B cell (primary cell): ENCODE data around the gene IFIT1B. TPM values are rescaled to one million over a fixed set of nuclear protein-coding genes. Genes with fewer than 3 reads are reported as not detected.

ENCODE experiments used
- ATAC-seq: fragments of 200-7000 bp; cut with Tn5 transposase; one replicate; pipeline ENCODE4 v1.10.0; 2021; ENCODE audit warnings: low read depth, mild to moderate bottlenecking, moderate number of reproducible peaks, moderate library complexity
- CTCF ChIA-PET: fragments of 350-600 bp; sonication (Branson Sonifier 250); formaldehyde crosslinking; loops from one replicate; lab custom pipeline; 2021; ENCODE audit warnings: antibody characterized with exemption, inconsistent platforms; lab: Charles Lee
- POLR2A ChIA-PET: fragments of 350-600 bp; sonication (Branson Sonifier 250); formaldehyde crosslinking; loops from one replicate; lab custom pipeline; 2021; ENCODE audit warnings: antibody characterized with exemption; lab: Charles Lee
- DNase-seq: peaks from one replicate; pipeline ENCODE4 v3.0.0; 2013
- H2AFZ ChIP-seq: 2 replicates; pipeline ENCODE4 v1.6.1; 2012; ENCODE audit warnings: mild to moderate bottlenecking, low read depth, low read length; ENCODE audit not compliant: insufficient read depth, poor library complexity, severe bottlenecking
- H3K27ac ChIP-seq, 2 donors: 1 replicate in 1 of 2; 2 replicates in 1 of 2; pipeline ENCODE4 v1.5.1; 2012 to 2013; ENCODE audit warnings: low read length in 2 of 2, mild to moderate bottlenecking in 2 of 2, moderate library complexity in 1 of 2
- H3K27me3 ChIP-seq, 4 experiments: fragments of 200-600 bp in 1 of 4; sonication (generic) in 1 of 4; replicated peaks in 1 of 4; 1 replicate in 2 of 4; 2 replicates in 2 of 4; pipeline versions ENCODE4 v1.6.1 to v1.7.0; 2013 to 2016; ENCODE audit warnings: low read length in 3 of 4, mild to moderate bottlenecking in 2 of 4, mixed read lengths in 1 of 4, moderate library complexity in 1 of 4; ENCODE audit not compliant: insufficient read depth in 4 of 4, control insufficient read depth in 3 of 4; ENCODE audit errors: control extremely low read depth in 1 of 4
- H3K36me3 ChIP-seq, 2 experiments: replicated peaks in 1 of 2; 1 replicate in 1 of 2; 2 replicates in 1 of 2; pipeline versions ENCODE4 v1.6.1 to v1.7.1; 2013; ENCODE audit warnings: low read length in 1 of 2; ENCODE audit not compliant: insufficient read depth in 2 of 2, control insufficient read depth in 1 of 2; ENCODE audit errors: control extremely low read depth in 1 of 2, extremely low read depth in 1 of 2
- H3K4me1 ChIP-seq, 2 donors: fragments of 200-600 bp in 1 of 2; sonication (generic) in 1 of 2; 1 replicate in 1 of 2; 2 replicates in 1 of 2; pipeline versions ENCODE4 v1.5.1 to v1.6.1; 2013 to 2017; ENCODE audit warnings: low read length in 2 of 2; ENCODE audit not compliant: control insufficient read depth in 2 of 2, insufficient read depth in 2 of 2
- H3K4me2 ChIP-seq: replicated peaks from 2 replicates; pipeline ENCODE3; 2012; ENCODE audit warnings: mild to moderate bottlenecking, low read depth, low read length; ENCODE audit not compliant: poor library complexity, severe bottlenecking
- H3K4me3 ChIP-seq, 5 experiments: fragments of 200-600 bp in 1 of 5; sonication (generic) in 1 of 5; 1 replicate in 3 of 5; 2 replicates in 2 of 5; pipeline versions ENCODE4 v1.5.1 to v1.7.0; 2011 to 2016; ENCODE audit warnings: low read length in 4 of 5, mild to moderate bottlenecking in 4 of 5, low read depth in 2 of 5, control low read depth in 1 of 5, moderate library complexity in 1 of 5; ENCODE audit not compliant: insufficient read depth in 1 of 5; ENCODE audit errors: control extremely low read depth in 1 of 5, extremely low read depth in 1 of 5
- H3K79me2 ChIP-seq: fragments of 200-600 bp; sonication (generic); one replicate; pipeline ENCODE4 v1.6.0; 2016; ENCODE audit warnings: low read length; ENCODE audit not compliant: control insufficient read depth, insufficient read depth
- H3K9ac ChIP-seq: fragments of 200-600 bp; sonication (generic); 2 replicates; pipeline ENCODE4 v1.6.1; 2017; ENCODE audit warnings: mild to moderate bottlenecking, low read length, moderate library complexity
- H3K9me3 ChIP-seq, 3 donors: one replicate each; pipeline versions ENCODE4 v1.6.1 to v1.7.1; 2013; ENCODE audit warnings: low read length in 2 of 3; ENCODE audit not compliant: control insufficient read depth in 2 of 3, insufficient read depth in 1 of 3; ENCODE audit errors: control extremely low read depth in 1 of 3
- H4K20me1 ChIP-seq: 2 replicates; pipeline ENCODE4 v1.6.0; 2012; ENCODE audit warnings: mild to moderate bottlenecking, low read length; ENCODE audit not compliant: insufficient read depth, control insufficient read depth, poor library complexity, severe bottlenecking
- H3K27ac Mint-ChIP-seq: one replicate; pipeline ENCODE4 v1.8.0; 2021; ENCODE audit warnings: mixed read lengths
- H3K27me3 Mint-ChIP-seq: one replicate; pipeline ENCODE4 v1.8.0; 2021; ENCODE audit warnings: mixed read lengths
- H3K4me1 Mint-ChIP-seq: one replicate; pipeline ENCODE4 v1.8.0; 2021; ENCODE audit warnings: mixed read lengths
- H3K4me3 Mint-ChIP-seq: one replicate; pipeline ENCODE4 v1.8.0; 2021; ENCODE audit warnings: mixed read lengths
- H3K9me3 Mint-ChIP-seq: one replicate; pipeline ENCODE4 v1.8.0; 2022; ENCODE audit warnings: mixed read lengths; ENCODE audit not compliant: insufficient read depth
- EZH2 ChIP-seq: IDR thresholded peaks from 2 replicates; pipeline ENCODE4 v1.6.1; 2012; ENCODE audit warnings: borderline replicate concordance, low read depth, mild to moderate bottlenecking, moderate library complexity, low read length; ENCODE audit not compliant: insufficient read depth, poor library complexity, severe bottlenecking
- WGBS: methylation state at CpG from one replicate; pipeline ENCODE4 v1.1.5; 2013; ENCODE audit warnings: missing lambda C conversion rate; ENCODE audit not compliant: insufficient coverage; 5-methylcytosine and 5-hydroxymethylcytosine counted together
- intact Hi-C: fragments of 100-400 bp; cut with micrococcal nuclease; formaldehyde crosslinking; loops from one replicate; pipeline ENCODE4 v1.10.0; 2022
- polyA plus RNA-seq: library from polyadenylated mRNA; depleted of rRNA; stranded (reverse); fragments of >200 nt; gene quantifications from 2 replicates; pipeline ENCODE4 v1.2.3, GENCODE V29; 2012
- total RNA-seq, 2 donors: library from RNA; stranded (reverse); fragments of 120-200 nt in 1 of 2; gene quantifications; 1 replicate in 1 of 2; 2 replicates in 1 of 2; pipeline versions ENCODE4 v1.2.3 to v1.2.4, GENCODE V29; 2013 to 2022
- TF ChIP-seq, protein P1 (sequence below): fragments of 200-600 bp; IDR thresholded peaks from one replicate; pipeline ENCODE4 v1.8.0; 2022; ENCODE audit warnings: antibody characterized with exemption, mild to moderate bottlenecking

The IFIT1B gene
- total and polyA plus RNA-seq, 2 donors (not counting 1 experiment from before 2014, with no cell fraction given), result not detected

DNA sequence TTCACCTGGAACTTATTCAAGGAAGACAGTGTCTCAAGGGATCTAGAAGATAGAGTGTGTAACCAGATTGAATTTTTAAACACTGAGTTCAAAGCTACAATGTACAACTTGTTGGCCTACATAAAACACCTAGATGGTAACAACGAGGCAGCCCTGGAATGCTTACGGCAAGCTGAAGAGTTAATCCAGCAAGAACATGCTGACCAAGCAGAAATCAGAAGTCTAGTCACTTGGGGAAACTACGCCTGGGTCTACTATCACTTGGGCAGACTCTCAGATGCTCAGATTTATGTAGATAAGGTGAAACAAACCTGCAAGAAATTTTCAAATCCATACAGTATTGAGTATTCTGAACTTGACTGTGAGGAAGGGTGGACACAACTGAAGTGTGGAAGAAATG is 39.1 kb upstream of the IFIT1B start:
- no peaks in the 10 kb centered on the region for H3K27me3 ChIP-seq
- H3K36me3 ChIP-seq, result peaks cover 0 to 19% of the 10 kb centered on the region in 2 experiments
- ATAC-seq, result no peak
- intact Hi-C loops, result no loop called here
- H3K27ac ChIP-seq, result no peak overlapping the region
- no peak overlapping the region for H3K9ac ChIP-seq
- Mint-ChIP-seq H3K27me3 (no peaks in the 10 kb centered on the region), H3K9me3 (no peaks in the 10 kb centered on the region), H3K4me3 (no peak overlapping the region), H3K4me1 (peaks cover 9% of the 10 kb centered on the region), H3K27ac (no peak overlapping the region)
- H3K4me3 ChIP-seq, result no peak overlapping the region
- peaks cover 6 to 13% of the 10 kb centered on the region in 2 donors for H3K4me1 ChIP-seq
- no peak for TF ChIP-seq EZH2
- TF ChIP-seq, protein P1, sequence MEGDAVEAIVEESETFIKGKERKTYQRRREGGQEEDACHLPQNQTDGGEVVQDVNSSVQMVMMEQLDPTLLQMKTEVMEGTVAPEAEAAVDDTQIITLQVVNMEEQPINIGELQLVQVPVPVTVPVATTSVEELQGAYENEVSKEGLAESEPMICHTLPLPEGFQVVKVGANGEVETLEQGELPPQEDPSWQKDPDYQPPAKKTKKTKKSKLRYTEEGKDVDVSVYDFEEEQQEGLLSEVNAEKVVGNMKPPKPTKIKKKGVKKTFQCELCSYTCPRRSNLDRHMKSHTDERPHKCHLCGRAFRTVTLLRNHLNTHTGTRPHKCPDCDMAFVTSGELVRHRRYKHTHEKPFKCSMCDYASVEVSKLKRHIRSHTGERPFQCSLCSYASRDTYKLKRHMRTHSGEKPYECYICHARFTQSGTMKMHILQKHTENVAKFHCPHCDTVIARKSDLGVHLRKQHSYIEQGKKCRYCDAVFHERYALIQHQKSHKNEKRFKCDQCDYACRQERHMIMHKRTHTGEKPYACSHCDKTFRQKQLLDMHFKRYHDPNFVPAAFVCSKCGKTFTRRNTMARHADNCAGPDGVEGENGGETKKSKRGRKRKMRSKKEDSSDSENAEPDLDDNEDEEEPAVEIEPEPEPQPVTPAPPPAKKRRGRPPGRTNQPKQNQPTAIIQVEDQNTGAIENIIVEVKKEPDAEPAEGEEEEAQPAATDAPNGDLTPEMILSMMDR, result no peak
- no peaks in the 10 kb centered on the region for H3K9me3 ChIP-seq
- peaks cover 21% of the 10 kb centered on the region for H3K79me2 ChIP-seq
- POLR2A ChIA-PET, result no interaction called here
- WGBS, result 98% methylated on average over 3 of the region's 3 CpGs
- H2AFZ ChIP-seq, result no peak overlapping the region
- H4K20me1 ChIP-seq, result no peaks in the 10 kb centered on the region
- CTCF ChIA-PET, result interaction anchor here (1.6 kb wide), 1 partner anchor 31 kb away, joined by 3 read pairs; no protein-coding TSS in a partner anchor
- DNase-seq, result no peak
- H3K4me2 ChIP-seq, result no peak overlapping the region

DNA sequence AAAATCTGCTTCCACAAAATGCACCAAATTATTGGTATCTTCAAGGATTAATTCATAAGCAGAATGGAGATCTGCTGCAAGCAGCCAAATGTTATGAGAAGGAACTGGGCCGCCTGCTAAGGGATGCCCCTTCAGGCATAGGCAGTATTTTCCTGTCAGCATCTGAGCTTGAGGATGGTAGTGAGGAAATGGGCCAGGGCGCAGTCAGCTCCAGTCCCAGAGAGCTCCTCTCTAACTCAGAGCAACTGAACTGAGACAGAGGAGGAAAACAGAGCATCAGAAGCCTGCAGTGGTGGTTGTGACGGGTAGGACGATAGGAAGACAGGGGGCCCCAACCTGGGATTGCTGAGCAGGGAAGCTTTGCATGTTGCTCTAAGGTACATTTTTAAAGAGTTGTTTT is 38.0 kb upstream of the IFIT1B start:
- no peak overlapping the region for H3K9ac ChIP-seq
- TF ChIP-seq EZH2, result no peak
- TF ChIP-seq, protein P1, result no peak
- H2AFZ ChIP-seq, result no peak overlapping the region
- H3K27ac Mint-ChIP-seq, result no peak overlapping the region
- H3K27ac ChIP-seq, result no peak overlapping the region
- H3K9me3 ChIP-seq, result no peaks in the 10 kb centered on the region
- no peak overlapping the region for H3K4me3 Mint-ChIP-seq
- H3K4me1 ChIP-seq, result peaks cover 0 to 2% of the 10 kb centered on the region in 2 donors
- H3K36me3 ChIP-seq, result peaks cover 0 to 19% of the 10 kb centered on the region in 2 experiments
- CTCF ChIA-PET, result no interaction called here
- H3K4me2 ChIP-seq, result no peak overlapping the region
- DNase-seq (no peak), ATAC-seq (no peak)
- intact Hi-C loops, result no loop called here
- H3K79me2 ChIP-seq, result peaks cover 15% of the 10 kb centered on the region
- no peaks in the 10 kb centered on the region for H3K27me3 Mint-ChIP-seq
- POLR2A ChIA-PET, result no interaction called here
- H3K27me3 ChIP-seq, result no peaks in the 10 kb centered on the region
- no peaks in the 10 kb centered on the region for H4K20me1 ChIP-seq
- H3K9me3 Mint-ChIP-seq, result no peaks in the 10 kb centered on the region
- peaks cover 4% of the 10 kb centered on the region for H3K4me1 Mint-ChIP-seq
- 95% methylated on average over 3 of the region's 4 CpGs for WGBS
- H3K4me3 ChIP-seq, result no peak overlapping the region
